Measurements from ENCODE around the gene TECPR1. TPM values are rescaled to one million over a fixed set of nuclear protein-coding genes. Genes with fewer than 3 reads are reported as not detected.

TECPR1 gene
- total and polyA plus RNA-seq, 5 donors: 10.5 to 25.5 (median 25.1) TPM

DNA sequence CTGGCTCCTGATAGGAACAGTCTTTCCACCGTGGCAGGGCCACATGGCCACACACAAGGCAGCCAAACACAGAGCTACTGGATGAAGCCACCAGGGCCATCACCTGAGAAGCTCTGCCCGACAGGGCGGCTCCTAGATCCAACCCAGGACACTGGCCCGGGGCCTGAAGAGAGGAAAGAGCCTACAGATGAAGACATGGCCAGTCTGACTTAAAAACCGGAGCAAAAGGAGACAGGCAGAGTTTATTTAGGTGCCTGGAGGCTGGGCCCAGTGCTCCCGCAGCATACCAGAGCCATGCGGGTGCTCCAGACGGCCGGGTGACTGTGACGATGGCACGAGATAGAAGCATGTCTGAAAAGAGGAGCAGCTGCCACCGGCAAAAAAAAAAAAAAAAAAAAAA lies 3.9 kb downstream of the TECPR1 start:
- Histone ChIP-seq H3K4me3 (ENCODE audit: low read length) (no peak overlapping the region), H3K27ac (ENCODE audit: low read length) (no peak overlapping the region), H3K4me1 (ENCODE audit: control insufficient read depth, insufficient read depth, low read length) (no peaks in the 10 kb centered on the region), H3K9me3 (ENCODE audit: control insufficient read depth, low read length) (no peaks in the 10 kb centered on the region), H3K27me3 (ENCODE audit: control insufficient read depth, insufficient read depth) (no peaks in the 10 kb centered on the region)
- 91% methylated on average over 12 of the region's 12 CpGs for WGBS
- ATAC-seq (no peak), DNase-seq (peak in 2 of 3 donors; percentile 9 to 38)
- intact Hi-C loops (cut with DNase I): no loop called here

DNA sequence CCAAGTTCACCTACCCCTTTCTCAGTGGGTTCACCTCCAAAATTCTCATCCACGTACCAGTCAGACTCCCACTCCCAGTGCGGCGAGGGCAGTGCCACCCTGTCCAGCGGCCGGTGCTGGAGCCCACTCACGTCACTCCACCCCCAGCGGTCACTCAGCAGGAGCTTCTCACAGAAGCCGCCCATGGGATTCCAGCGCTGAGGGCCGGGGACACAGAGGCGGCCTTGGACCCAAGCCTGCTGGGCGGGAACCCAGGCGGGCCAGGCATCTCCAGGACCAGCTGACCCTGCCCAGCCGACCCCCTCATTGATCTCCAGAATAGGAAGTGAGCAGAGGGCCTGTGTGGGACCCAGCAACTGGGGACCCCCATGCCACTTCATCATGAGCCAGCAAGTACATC lies 7.2 kb downstream of the TECPR1 start:
- ATAC-seq (no peak), DNase-seq (peak in 2 of 3 donors; percentile 51 to 65)
- Histone ChIP-seq H3K27me3 (ENCODE audit: control insufficient read depth, insufficient read depth) (no peaks in the 10 kb centered on the region), H3K4me3 (ENCODE audit: low read length) (no peak overlapping the region), H3K4me1 (ENCODE audit: control insufficient read depth, insufficient read depth, low read length) (no peaks in the 10 kb centered on the region), H3K9me3 (ENCODE audit: control insufficient read depth, low read length) (no peaks in the 10 kb centered on the region), H3K27ac (ENCODE audit: low read length) (no peak overlapping the region)
- 92% methylated on average over 14 of the region's 14 CpGs for WGBS
- intact Hi-C loops (cut with DNase I): loop anchor here in 1 of 4 donors (5.0 kb wide), 1 partner anchor 218 kb away; no protein-coding TSS in a partner anchor

DNA sequence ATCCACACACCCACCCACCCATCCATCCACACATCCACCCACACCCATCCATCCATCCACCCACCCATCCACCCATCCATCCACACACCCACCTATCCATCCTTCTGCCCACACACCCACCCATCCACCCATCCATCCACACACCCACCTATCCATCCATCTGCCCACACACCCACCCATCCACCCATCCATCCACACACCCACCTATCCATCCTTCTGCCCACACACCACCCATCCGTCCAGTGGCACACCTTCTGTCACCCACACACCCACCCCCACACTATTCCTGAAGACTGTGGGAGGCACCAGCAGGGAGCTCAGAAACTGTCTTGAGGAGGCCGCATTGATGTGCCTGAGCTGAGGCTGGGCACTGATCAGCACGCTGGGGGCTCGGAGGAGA lies 9.1 kb downstream of the TECPR1 start:
- intact Hi-C loops (cut with DNase I): loop anchor here in 1 of 4 donors (5.0 kb wide), 1 partner anchor 216 kb away; no protein-coding TSS in a partner anchor
- H3K27me3 ChIP-seq (ENCODE audit: control insufficient read depth, insufficient read depth): no peaks in the 10 kb centered on the region
- H3K9me3 ChIP-seq (ENCODE audit: control insufficient read depth, low read length): no peaks in the 10 kb centered on the region
- H3K27ac ChIP-seq (ENCODE audit: low read length): no peak overlapping the region
- ATAC-seq: no peak
- WGBS: 92% methylated on average over 4 of the region's 4 CpGs
- H3K4me3 ChIP-seq (ENCODE audit: low read length): no peak overlapping the region
- no peaks in the 10 kb centered on the region for H3K4me1 ChIP-seq (ENCODE audit: control insufficient read depth, insufficient read depth, low read length)
- peak in 2 of 3 donors; percentile 11 to 21 for DNase-seq

GRCh38 chr7:98242342-98242741 lies 9.7 kb downstream of the TECPR1 start:
- 100% methylated on average over 1 of the region's 1 CpG for WGBS
- Histone ChIP-seq H3K4me1 (ENCODE audit: control insufficient read depth, insufficient read depth, low read length) (no peaks in the 10 kb centered on the region), H3K9me3 (ENCODE audit: control insufficient read depth, low read length) (no peaks in the 10 kb centered on the region), H3K27ac (ENCODE audit: low read length) (no peak overlapping the region), H3K4me3 (ENCODE audit: low read length) (no peak overlapping the region), H3K27me3 (ENCODE audit: control insufficient read depth, insufficient read depth) (no peaks in the 10 kb centered on the region)
- ATAC-seq (no peak), DNase-seq (no peak)
- intact Hi-C loops (cut with DNase I): loop anchor here in 1 of 4 donors (5.0 kb wide), 1 partner anchor 215 kb away; no protein-coding TSS in a partner anchor

GRCh38 chr7:98241674-98242241 lies 10.3 kb downstream of the TECPR1 start:
- H3K4me3 ChIP-seq (ENCODE audit: low read length): no peak overlapping the region
- ATAC-seq (peak in 1 of 2 donors; percentile 6), DNase-seq (peak in 2 of 3 donors; percentile 43 to 60)
- H3K27me3 ChIP-seq (ENCODE audit: control insufficient read depth, insufficient read depth): no peaks in the 10 kb centered on the region
- H3K27ac ChIP-seq (ENCODE audit: low read length): no peak overlapping the region
- WGBS: 83% methylated on average over 16 of the region's 16 CpGs
- no peaks in the 10 kb centered on the region for H3K4me1 ChIP-seq (ENCODE audit: control insufficient read depth, insufficient read depth, low read length)
- H3K9me3 ChIP-seq (ENCODE audit: control insufficient read depth, low read length): no peaks in the 10 kb centered on the region
- intact Hi-C loops (cut with DNase I): loop anchor here in 1 of 4 donors (5.0 kb wide), 1 partner anchor 214 kb away; no protein-coding TSS in a partner anchor

- Histone ChIP-seq H3K4me3 (ENCODE audit: low read length) (no peak overlapping the region), H3K4me1 (ENCODE audit: control insufficient read depth, insufficient read depth, low read length) (no peaks in the 10 kb centered on the region), H3K27me3 (ENCODE audit: control insufficient read depth, insufficient read depth) (no peaks in the 10 kb centered on the region), H3K9me3 (ENCODE audit: control insufficient read depth, low read length) (no peaks in the 10 kb centered on the region), H3K27ac (ENCODE audit: low read length) (no peak overlapping the region)
- ATAC-seq: peak; percentile 36 to 51
- DNase-seq: peak in 2 of 3 donors; percentile 71 to 80
- intact Hi-C loops (cut with DNase I): loop anchor here in 1 of 4 donors (5.0 kb wide), 1 partner anchor 214 kb away; no protein-coding TSS in a partner anchor
- 67% methylated on average over 19 of the region's 19 CpGs for WGBS
These were observed 10.9 kb downstream of the TECPR1 start for GRCh38 chr7:98240961-98241673.

DNA sequence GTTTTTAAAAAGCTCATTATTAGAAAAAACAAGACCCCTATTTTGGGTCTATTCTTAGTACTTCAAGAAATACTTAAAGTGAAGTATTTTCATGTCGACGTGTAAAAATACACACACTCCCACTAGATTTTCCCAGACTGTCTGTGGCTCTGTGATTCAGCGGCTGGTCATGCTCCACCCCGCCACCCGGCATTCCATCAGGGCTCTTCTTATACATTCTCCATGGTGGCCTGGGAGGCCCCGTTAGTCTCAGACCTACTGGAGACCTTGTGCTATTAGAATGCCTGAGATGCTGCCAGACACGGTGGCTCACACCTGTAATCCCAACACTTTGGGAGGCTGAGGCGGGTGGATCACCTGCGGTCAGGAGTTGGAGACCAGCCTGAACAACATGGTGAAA lies 13.1 kb downstream of the TECPR1 start:
- Histone ChIP-seq H3K9me3 (ENCODE audit: control insufficient read depth, low read length) (no peaks in the 10 kb centered on the region), H3K4me1 (ENCODE audit: control insufficient read depth, insufficient read depth, low read length) (no peaks in the 10 kb centered on the region), H3K27ac (ENCODE audit: low read length) (no peak overlapping the region), H3K27me3 (ENCODE audit: control insufficient read depth, insufficient read depth) (no peaks in the 10 kb centered on the region), H3K4me3 (ENCODE audit: low read length) (no peak overlapping the region)
- ATAC-seq: no peak
- WGBS: 93% methylated on average over 9 of the region's 9 CpGs
- intact Hi-C loops (cut with DNase I): no loop called here
- no peak for DNase-seq

- Histone ChIP-seq H3K27me3 (ENCODE audit: control insufficient read depth, insufficient read depth) (no peaks in the 10 kb centered on the region), H3K4me3 (ENCODE audit: low read length) (no peak overlapping the region), H3K9me3 (ENCODE audit: control insufficient read depth, low read length) (no peaks in the 10 kb centered on the region), H3K27ac (ENCODE audit: low read length) (no peak overlapping the region), H3K4me1 (ENCODE audit: control insufficient read depth, insufficient read depth, low read length) (no peaks in the 10 kb centered on the region)
- ATAC-seq: no peak
- intact Hi-C loops (cut with DNase I): no loop called here
- DNase-seq: peak in 1 of 3 donors; percentile 12
- 96% methylated on average over 4 of the region's 4 CpGs for WGBS
These were observed 14.0 kb downstream of the TECPR1 start for GRCh38 chr7:98238076-98238475.

DNA sequence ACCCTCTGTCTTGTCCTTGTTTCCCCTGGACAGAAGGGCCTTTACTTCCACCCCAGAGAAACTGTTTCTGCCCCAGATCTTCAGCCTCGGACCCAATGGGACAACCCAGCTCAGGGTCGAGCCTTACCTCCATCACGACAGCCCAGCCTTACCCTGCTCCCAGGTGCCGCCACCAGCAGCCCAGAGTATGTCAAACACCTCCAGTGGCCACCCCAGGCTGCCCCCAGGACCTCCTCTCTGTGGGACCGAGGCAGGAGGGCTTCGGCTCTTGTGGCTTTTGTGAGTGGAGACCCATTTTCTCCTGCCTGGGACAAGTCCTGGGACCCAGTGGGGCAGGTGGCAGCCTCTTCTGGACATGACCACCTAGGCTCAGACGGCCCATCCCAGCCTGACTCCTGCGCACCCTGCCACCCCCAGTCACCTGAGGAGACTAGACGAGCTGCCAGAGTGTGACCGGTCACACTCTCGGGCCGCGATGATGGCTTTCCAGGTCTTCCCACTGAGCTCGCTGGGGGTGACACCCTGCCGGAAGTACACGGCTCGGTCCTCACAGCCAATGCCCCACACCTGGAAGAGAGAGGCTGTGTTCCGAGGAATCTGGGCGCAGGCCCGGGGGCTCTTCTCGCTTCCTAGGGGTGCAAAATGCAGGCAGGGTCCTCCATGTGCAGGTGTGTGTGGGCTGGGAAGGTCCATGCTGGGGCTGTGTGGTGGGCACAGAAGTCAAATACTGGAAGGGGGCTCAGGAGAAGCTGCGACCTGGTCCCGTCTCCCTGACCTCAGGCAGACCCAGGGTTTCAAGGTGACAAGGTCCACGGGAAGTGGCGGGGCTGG lies 15.5 kb downstream of the TECPR1 start:
- DNase-seq (peak in 2 of 3 donors; percentile 31 to 40), ATAC-seq (no peak)
- intact Hi-C loops (cut with DNase I): no loop called here
- Histone ChIP-seq H3K9me3 (ENCODE audit: control insufficient read depth, low read length) (no peaks in the 10 kb centered on the region), H3K27me3 (ENCODE audit: control insufficient read depth, insufficient read depth) (no peaks in the 10 kb centered on the region), H3K27ac (ENCODE audit: low read length) (no peak overlapping the region), H3K4me3 (ENCODE audit: low read length) (no peak overlapping the region), H3K4me1 (ENCODE audit: control insufficient read depth, insufficient read depth, low read length) (no peaks in the 10 kb centered on the region)
- 93% methylated on average over 25 of the region's 25 CpGs for WGBS

DNA sequence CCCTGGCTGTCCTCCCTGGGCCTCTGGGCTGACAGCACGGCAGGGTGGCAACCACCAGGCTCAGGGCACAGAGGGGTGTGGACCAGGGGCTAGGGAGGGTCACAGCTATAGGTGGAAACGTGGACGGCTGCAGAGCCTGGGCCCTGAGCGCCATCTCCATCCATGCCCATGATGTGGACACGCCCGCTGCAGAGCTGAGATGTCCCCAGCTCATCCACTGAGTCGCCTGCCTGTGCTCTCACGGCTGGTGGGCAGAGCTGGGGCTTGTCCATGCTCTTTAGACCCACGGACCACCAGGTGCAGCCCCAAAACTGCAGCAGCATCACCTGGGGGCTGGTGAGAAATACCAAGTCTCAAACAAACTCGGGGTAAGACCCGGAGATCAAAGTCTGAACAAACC lies 16.1 kb downstream of the TECPR1 start:
- peak in 2 of 3 donors; percentile 38 to 54 for DNase-seq
- 93% methylated on average over 11 of the region's 11 CpGs for WGBS
- Histone ChIP-seq H3K27ac (ENCODE audit: low read length) (no peak overlapping the region), H3K9me3 (ENCODE audit: control insufficient read depth, low read length) (no peaks in the 10 kb centered on the region), H3K27me3 (ENCODE audit: control insufficient read depth, insufficient read depth) (no peaks in the 10 kb centered on the region), H3K4me3 (ENCODE audit: low read length) (no peak overlapping the region), H3K4me1 (ENCODE audit: control insufficient read depth, insufficient read depth, low read length) (no peaks in the 10 kb centered on the region)
- intact Hi-C loops (cut with DNase I): no loop called here
- ATAC-seq: no peak
